Measurements from ENCODE around the gene SPTAN1. TPM values are rescaled to one million over a fixed set of nuclear protein-coding genes. Genes with fewer than 3 reads are reported as not detected.

SPTAN1 gene
- total and polyA plus RNA-seq, 8 donors: 58.6 to 155 (median 90.9) TPM

- intact Hi-C loops (cut with DNase I): no loop called here
- ATAC-seq: no peak
- TF ChIP-seq CTCF (IDR thresholded peaks at IDR 0.05): no peak
- Histone ChIP-seq H3K9me3 (no peaks in the 10 kb centered on the region), H3K4me1 (peaks cover 6 to 18% (median 9%) of the 10 kb centered on the region in 3 donors), H3K4me3 (no peak overlapping the region), H3K27me3 (no peaks in the 10 kb centered on the region), H3K36me3 (peaks cover 3 to 51% (median 28%) of the 10 kb centered on the region in 3 donors), H3K27ac (no peak overlapping the region)
- FAIRE-seq: no peak
- 71 to 74% methylated on average over 9 of the region's 9 CpGs for WGBS, 2 donors
- DNase-seq: peak in 1 of 6 donors; percentile 35
These were observed 77.6 kb downstream of the SPTAN1 start for GRCh38 chr9:128629852-128630545.

DNA sequence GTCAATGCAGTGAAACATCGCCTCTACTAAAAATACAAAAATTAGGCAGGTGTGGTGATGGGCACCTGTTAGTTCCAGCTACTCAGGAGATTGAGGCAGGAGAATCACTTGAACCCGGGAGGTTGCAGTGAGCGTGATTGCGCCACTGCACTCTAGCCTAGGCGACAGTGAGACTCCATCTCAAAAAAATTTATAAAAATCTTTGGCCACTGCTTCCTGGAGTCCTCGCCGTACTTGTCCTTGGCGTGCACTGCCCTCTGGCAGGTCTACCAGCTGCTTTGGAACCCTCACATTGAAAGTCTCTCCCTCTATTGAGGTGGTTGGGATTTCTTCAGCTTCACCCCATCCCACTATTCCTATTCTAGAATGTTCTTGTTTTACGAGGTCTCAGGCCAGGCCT, 79.2 kb downstream of the SPTAN1 start:
- intact Hi-C loops (cut with DNase I): no loop called here
- no peak overlapping the region for H3K27ac ChIP-seq
- H3K36me3 ChIP-seq: peaks cover 3 to 40% (median 27%) of the 10 kb centered on the region in 3 donors

GRCh38 chr9:128632066-128632465, 79.7 kb downstream of the SPTAN1 start:
- intact Hi-C loops (cut with DNase I): no loop called here
- DNase-seq: peak in 1 of 6 donors; percentile 72
- Histone ChIP-seq H3K36me3 (peaks cover 3 to 36% (median 23%) of the 10 kb centered on the region in 3 donors), H3K27me3 (no peaks in the 10 kb centered on the region), H3K9me3 (no peaks in the 10 kb centered on the region), H3K4me3 (no peak overlapping the region), H3K27ac (no peak overlapping the region), H3K4me1 (peaks cover 6 to 14% (median 10%) of the 10 kb centered on the region in 3 donors)
- no peak for TF ChIP-seq CTCF (IDR thresholded peaks at IDR 0.05)
- 94% methylated on average over 10 of the region's 10 CpGs for WGBS, 2 donors
- no peak for ATAC-seq
- no peak for FAIRE-seq

More for the DNA sequence above, 79.2 kb downstream of the SPTAN1 start:
- Histone ChIP-seq H3K27me3 (no peaks in the 10 kb centered on the region), H3K4me1 (peaks cover 6 to 14% (median 10%) of the 10 kb centered on the region in 3 donors), H3K4me3 (no peak overlapping the region), H3K9me3 (no peaks in the 10 kb centered on the region)
- WGBS, 2 donors: 94 to 96% methylated on average over 9 of the region's 9 CpGs
- no peak for ATAC-seq
- TF ChIP-seq CTCF (IDR thresholded peaks at IDR 0.05): no peak
- peak in 1 of 6 donors; percentile 8 for DNase-seq
- no peak for FAIRE-seq

DNA sequence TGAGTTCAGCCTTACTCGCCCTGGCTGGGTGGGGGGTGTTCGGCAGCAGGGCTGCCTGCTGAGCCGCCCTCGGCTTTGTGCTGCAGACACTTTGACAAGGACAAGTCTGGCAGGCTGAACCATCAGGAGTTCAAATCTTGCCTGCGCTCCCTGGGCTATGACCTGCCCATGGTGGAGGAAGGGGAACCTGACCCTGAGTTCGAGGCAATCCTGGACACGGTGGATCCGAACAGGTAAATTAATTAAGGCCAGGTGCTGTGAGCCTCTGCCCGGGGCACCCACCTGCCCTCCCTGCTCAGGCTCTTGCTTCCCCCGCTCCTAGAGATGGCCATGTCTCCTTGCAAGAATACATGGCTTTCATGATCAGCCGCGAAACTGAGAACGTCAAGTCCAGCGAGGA, 80.1 kb downstream of the SPTAN1 start:
- ATAC-seq: no peak
- no peak for TF ChIP-seq CTCF (IDR thresholded peaks at IDR 0.05)
- no peak overlapping the region for H3K27ac ChIP-seq
- peaks cover 6 to 14% (median 10%) of the 10 kb centered on the region in 3 donors for H3K4me1 ChIP-seq
- H3K9me3 ChIP-seq: no peaks in the 10 kb centered on the region
- 94 to 96% methylated on average over 14 of the region's 14 CpGs for WGBS, 2 donors
- no peak overlapping the region for H3K4me3 ChIP-seq
- intact Hi-C loops (cut with DNase I): no loop called here
- no peaks in the 10 kb centered on the region for H3K27me3 ChIP-seq
- DNase-seq: peak in 1 of 6 donors; percentile 38
- FAIRE-seq: no peak
- peaks cover 3 to 31% (median 18%) of the 10 kb centered on the region in 3 donors for H3K36me3 ChIP-seq

DNA sequence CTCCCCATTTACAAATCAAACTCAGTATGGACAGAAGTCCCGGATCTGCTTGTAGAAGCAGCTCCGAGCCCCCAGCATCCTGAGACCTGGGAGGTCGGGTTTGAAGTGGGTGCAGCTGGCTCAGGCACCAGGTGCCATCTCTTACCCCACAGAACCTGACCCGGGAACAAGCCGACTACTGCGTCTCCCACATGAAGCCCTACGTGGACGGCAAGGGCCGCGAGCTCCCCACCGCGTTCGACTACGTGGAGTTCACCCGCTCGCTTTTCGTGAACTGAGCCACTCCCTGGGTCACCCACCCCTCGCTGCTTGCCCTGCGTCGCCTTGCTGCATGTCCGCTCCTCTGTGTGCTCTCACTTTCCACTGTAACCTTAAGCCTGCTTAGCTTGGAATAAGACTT, 80.7 kb downstream of the SPTAN1 start:
- DNase-seq (peak in 1 of 6 donors; percentile 65), ATAC-seq (no peak), FAIRE-seq (no peak)
- intact Hi-C loops (cut with DNase I): no loop called here
- H3K36me3 ChIP-seq: peaks cover 3 to 26% (median 16%) of the 10 kb centered on the region in 3 donors
- H3K4me1 ChIP-seq: peaks cover 6 to 14% (median 10%) of the 10 kb centered on the region in 3 donors
- WGBS, 2 donors: 93 to 96% methylated on average over 21 of the region's 21 CpGs
- no peak for TF ChIP-seq CTCF (IDR thresholded peaks at IDR 0.05)
- H3K9me3 ChIP-seq: no peaks in the 10 kb centered on the region
- no peak overlapping the region for H3K27ac ChIP-seq
- H3K27me3 ChIP-seq: no peaks in the 10 kb centered on the region
- H3K4me3 ChIP-seq: no peak overlapping the region
